Measurements from ENCODE around the gene ZNF177.
A peak's percentile ranks its signal among the peaks of the same experiment; 100 is the strongest.

Gene ZNF177

GRCh38 chr19:9427941-9428340 lies 65.1 kb downstream of the ZNF177 start:
- DNase-seq (ENCODE audit: low read depth in 1 of 2, low spot score in 1 of 2), result no peak

DNA sequence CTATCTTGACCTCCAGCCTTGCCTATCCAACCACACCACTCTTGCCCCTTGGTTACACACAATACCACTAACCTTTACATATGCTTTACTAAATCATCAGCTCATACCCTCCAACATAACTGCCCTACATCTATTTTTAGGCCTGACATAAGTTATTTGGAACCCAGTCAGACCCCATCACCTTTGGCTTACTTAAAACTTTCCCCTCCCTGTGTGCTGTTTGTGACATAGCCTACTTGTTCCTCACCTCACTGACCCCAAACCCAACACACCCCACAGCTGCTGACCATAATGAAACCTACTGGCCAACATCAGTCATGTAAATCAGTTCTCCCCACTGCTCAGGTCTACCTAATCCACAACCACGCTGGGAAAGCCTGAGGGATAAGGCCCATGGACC lies 67.6 kb downstream of the ZNF177 start:
- DNase-seq (ENCODE audit: low read depth in 1 of 2, low spot score in 1 of 2), result no peak

DNA sequence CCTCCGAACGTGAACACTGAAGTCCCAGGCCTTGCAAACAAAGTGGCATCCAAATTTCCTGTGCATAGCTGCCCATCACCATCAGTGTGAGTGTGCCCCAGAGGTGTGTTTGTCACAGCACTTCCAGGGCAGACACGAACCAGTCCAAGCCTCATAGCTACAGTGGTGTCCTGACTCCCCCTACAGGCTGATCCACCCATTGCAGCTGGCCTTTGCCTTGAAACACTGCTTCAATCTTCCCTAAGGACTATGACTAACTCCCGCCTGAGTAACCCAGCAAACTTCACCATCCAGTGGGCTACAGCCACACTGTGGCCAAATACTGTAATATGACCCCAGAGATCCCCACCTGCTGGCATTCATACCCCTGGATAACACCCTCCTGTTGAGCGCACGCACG lies 68.7 kb downstream of the ZNF177 start:
- peak in 1 of 2 donors; percentile 14 for DNase-seq (ENCODE audit: low read depth in 1 of 2, low spot score in 1 of 2)

Measured in activated CD4-positive, alpha-beta T cell treated with anti-CD3 and anti-CD28 coated beads, Interleukin-2, amount 50 U/mL, for 24 hours (primary cell).